Omental fat pad (tissue), 4 donors: ENCODE measurements around the gene SLC9C1. TPM values are rescaled to one million over a fixed set of nuclear protein-coding genes. Genes with fewer than 3 reads are reported as not detected.

ENCODE experiments used
- ATAC-seq: fragments of 150-250 bp; one replicate; pipeline ENCODE4 v1.9.1; 2016; ENCODE audit warnings: mild to moderate bottlenecking, moderate library complexity; ENCODE audit not compliant: low FRiP score
- DNase-seq: peaks from one replicate; pipeline ENCODE4 v3.0.0-alpha.2; 2019; ENCODE audit warnings: low spot score
- total RNA-seq, 4 donors: library from RNA; depleted of rRNA; stranded (reverse); fragments of >200 nt; gene quantifications; one replicate each; pipeline ENCODE4 v1.1.0, GENCODE V29; 2016
- TF ChIP-seq, protein P1 (sequence below), 3 donors: fragments of 450-650 bp; IDR thresholded peaks; one replicate each; pipeline ENCODE4 v1.5.1; 2016 to 2017; ENCODE audit warnings: antibody characterized with exemption in 3 of 3, mild to moderate bottlenecking in 3 of 3, moderate library complexity in 2 of 3

SLC9C1 gene
- total RNA-seq, 4 donors from 2014 or later = 0.19 to 1.9 (median 1.1) TPM

DNA sequence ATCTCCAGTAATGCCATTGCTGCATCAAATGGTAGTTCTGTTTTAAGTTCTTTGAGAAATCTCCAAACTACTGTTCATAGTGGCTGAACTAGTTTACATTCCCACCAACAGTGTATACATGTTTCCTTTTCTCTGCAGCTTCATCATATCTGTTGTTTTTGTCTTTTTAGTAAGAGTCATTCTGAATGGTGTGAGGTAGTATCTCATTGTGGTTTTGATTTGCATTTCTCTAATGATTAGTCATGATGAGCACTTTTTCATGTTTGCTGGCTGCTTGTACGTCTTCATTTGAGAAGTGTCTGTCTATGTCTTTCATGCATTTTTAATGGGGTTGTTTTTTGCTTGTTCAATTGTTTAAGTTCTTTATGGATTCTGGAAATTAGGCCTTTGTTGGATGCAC lies 150.8 kb downstream of the SLC9C1 start:
- ATAC-seq (no peak), DNase-seq (no peak)

DNA sequence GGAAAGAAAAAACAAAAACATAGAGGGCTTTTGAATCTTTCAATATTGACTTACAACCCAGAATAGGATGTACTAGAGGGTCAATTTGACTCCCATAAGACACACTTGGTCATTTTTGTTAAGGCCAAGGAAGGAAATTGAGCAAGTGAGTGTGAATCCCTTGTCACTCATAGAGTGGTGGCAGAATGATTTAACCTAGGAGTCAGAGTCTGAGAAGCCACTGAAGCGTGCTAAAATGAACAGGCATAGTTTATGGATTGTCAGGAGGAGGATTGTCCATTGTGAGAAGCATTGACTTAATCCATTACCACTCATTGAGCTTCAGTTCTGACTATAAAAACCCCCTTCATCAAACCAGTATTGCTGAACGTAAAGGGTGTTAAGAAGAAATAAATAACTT lies 152.7 kb downstream of the SLC9C1 start:
- ATAC-seq (no peak), DNase-seq (no peak)
- TF ChIP-seq, protein P1, sequence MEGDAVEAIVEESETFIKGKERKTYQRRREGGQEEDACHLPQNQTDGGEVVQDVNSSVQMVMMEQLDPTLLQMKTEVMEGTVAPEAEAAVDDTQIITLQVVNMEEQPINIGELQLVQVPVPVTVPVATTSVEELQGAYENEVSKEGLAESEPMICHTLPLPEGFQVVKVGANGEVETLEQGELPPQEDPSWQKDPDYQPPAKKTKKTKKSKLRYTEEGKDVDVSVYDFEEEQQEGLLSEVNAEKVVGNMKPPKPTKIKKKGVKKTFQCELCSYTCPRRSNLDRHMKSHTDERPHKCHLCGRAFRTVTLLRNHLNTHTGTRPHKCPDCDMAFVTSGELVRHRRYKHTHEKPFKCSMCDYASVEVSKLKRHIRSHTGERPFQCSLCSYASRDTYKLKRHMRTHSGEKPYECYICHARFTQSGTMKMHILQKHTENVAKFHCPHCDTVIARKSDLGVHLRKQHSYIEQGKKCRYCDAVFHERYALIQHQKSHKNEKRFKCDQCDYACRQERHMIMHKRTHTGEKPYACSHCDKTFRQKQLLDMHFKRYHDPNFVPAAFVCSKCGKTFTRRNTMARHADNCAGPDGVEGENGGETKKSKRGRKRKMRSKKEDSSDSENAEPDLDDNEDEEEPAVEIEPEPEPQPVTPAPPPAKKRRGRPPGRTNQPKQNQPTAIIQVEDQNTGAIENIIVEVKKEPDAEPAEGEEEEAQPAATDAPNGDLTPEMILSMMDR (IDR thresholded peaks at IDR 0.05) = no peak

More for the DNA sequence above, 150.8 kb downstream of the SLC9C1 start:
- TF ChIP-seq, protein P1 (IDR thresholded peaks at IDR 0.05) = no peak

DNA sequence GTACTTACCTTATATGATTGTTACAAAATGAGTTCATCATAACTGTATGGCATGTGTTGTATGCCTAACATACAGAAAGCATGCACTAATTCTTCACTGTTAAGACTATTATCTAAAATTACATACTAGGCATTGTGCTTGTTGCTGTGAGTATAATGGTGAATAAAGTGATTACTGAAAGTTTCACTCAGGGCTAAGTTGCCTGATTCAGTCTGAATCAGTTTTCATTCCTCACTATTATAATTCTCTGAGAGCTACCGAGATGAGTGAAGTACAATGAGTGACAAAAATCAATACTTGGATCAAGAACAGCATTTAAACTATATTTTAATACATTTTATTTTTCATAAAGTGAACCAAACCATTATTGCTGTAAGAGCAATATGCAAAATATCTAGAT lies 153.4 kb downstream of the SLC9C1 start:
- ATAC-seq (no peak), DNase-seq (no peak)
- TF ChIP-seq, protein P1 (IDR thresholded peaks at IDR 0.05) = no peak

DNA sequence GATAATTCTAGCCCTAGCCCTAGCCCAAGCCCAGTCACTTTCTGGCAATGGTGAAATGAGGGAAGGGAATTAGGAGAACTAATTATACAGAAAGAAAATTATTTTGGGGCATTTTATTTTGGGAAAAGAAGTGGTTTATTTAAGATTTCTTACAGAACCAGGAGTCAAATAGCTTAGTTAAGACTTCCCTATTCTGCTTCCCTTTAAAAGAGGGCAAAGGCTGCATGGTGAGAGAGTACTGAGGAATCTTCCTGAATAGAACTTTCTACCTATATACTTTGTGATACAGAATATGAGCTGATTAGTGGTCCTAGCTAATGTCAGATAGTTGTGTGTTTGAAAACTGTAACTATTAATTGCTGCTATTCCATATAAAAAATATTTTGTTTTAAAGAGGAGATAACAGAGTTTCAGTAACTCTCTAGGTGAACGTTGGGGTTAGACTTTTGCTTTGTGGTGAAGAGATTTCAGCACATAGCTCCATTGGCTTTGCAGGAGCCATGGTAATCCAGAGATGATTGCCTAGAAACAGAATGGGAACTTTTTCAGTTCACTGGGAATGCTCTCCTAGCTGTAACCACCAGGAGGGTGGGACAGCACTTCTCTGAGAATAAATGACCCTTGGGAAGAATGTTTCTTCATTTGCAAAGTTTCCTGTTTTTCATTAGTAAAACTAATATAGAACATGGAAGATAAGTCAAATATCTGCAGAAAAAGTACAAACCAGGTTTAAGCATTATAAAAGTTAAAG lies 155.6 kb downstream of the SLC9C1 start:
- no peak for ATAC-seq
- DNase-seq = no peak
- TF ChIP-seq, protein P1 (IDR thresholded peaks at IDR 0.05) = no peak

DNA sequence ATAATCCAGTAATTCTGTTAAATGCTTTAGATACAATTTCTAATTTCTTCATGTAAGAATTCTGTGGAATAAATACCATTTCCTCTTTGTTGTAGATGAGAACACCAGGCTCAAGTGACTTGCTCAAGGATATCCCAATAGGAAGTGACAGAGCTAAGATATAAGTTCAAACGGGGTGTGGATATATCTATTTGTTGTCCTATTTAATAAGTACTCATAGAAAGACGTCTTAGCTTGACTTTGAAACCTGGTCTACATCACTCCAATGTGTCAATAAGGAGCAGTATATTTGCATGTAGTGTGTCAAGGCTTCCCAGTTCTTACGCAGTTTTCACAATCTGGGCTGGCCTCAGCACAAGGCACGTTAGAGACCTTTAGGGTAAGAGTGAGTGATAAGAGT lies 156.2 kb downstream of the SLC9C1 start:
- ATAC-seq (no peak), DNase-seq (no peak)
- TF ChIP-seq, protein P1 (IDR thresholded peaks at IDR 0.05) = no peak

DNA sequence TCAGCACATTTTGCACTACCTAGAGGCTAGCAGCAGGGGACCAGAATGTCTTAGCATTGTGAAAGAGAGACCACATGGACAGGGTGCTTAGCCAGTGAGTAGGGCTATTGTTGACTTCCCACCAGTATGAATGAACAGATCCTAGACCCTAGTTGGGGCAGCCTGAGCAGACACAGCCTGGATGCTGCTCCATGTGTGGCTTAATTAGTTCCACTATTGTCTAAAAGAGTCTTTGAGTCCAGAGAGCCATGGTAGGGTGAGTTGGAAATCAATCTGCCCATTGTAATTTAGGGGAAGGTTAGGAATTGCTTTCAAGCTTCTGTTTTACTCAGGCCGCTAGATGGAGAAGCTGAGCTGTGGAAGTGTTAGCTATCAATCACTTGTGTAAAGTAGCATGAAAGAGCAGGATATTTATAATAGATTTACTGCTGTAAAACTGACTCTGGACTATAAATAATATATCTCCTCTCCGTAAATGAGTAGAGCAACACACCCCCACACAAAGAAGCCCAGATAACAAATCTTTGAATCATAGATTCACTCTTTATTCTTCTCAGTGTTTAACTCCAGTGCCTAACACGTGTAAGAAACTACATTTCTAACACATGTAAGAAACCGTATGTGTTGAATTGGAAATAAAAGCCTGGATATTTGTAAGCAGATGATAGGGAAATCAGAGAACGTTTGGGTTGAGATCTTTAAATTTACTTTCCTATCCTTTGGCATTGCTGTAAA lies 156.9 kb downstream of the SLC9C1 start:
- no peak for DNase-seq
- ATAC-seq = no peak
- TF ChIP-seq, protein P1 (IDR thresholded peaks at IDR 0.05) = no peak
